NCI-H69 (cell line): ENCODE data around the gene VGF.
"Not testable (repeated sequence)": the region's sequence is repeated elsewhere in the genome, so short reads cannot be mapped to it uniquely, and the experiment has no call there.

Experiments
- DNase-seq: peaks from one replicate; lab custom pipeline; 2025; lab: John Stamatoyannopoulos, UW

VGF gene

DNA sequence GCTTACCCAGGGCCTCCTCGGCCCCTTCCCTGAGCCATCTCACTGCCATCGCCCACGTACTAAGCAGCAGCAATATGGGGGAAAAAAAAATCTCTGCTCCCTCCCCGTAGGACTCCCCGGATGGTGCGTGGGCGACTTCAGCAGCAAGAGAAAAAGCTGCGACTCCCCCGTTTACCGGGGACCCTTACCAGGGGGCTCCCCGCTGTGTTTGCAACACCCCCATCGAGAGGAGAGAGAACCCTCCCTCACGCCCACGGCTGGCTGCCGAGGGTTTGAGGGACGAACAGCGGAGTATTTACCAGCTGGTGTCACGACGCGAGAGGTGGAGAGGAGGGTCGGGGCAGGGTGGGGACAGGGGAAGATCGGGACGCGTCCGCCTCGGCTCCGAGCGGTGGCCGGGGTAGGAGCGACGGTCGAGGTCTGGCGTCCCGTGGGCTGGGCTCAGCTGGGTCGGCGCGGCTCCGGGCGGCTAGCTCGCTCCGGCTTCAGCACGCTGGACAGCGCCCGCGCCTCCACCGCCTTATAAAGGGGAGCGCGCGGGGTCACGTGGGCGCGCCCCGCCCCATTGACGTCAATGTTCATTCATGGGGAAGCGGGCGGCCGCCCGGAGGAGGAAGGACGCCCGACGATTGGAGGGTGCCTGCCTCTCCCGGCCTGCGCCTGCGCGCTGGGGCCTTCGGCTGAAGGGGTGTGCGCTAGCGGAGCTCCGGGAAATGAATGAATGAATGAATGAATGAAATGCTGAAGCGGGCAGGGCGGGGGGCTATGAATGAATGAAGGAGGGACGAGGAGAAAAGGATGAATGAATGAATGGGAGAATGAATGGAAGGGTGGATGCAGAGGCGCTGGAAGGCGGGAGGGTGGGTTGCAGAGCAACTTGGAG lies at the start of gene VGF:
Gene VGF (minus strand): TSS at position 495 of the 883 bp plus-strand sequence. CDS start 726 bp downstream, outside the sequence.
- DNase-seq: peak; percentile 99

DNA sequence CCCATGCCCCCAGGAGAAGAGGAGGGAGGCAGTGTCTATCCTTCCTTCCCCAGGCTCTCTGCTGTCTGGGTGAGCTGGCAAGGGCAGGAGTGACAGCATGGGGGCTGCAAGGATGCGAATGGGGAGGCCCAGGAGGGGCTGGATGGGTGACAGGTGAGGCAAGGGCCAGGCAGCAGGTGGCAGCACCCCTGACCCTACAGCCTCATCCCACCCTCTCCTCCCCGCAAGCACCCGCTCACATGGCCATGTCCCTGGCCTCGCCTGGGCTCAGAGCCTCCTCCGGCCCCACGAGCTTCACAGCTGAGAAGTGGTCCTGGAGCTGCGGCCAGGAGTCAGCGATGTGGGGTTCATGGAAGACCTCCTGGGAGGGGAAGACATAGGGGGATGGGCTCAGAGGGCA lies 46.6 kb upstream of the VGF start:
- DNase-seq: no peak

DNA sequence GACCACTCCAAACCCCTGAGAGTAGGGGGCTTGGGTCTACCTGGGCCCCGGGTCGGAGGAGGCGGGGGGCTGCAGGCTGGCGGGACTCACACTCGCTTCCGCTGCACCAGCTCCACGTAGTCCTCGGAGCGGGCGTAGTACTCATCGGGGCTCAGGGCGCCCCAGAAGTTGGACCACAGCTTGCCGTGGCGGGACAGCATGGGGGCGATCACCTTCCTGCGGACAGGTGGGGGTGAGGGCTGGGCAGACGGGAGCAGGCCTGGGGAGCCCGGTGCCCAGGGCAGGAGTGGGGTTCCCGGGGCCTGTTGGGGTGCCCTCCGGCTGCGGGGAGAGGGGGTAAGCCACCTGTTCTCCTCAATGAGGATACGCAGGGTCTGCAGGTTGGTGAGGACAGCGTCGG lies 46.1 kb upstream of the VGF start:
- no peak for DNase-seq

DNA sequence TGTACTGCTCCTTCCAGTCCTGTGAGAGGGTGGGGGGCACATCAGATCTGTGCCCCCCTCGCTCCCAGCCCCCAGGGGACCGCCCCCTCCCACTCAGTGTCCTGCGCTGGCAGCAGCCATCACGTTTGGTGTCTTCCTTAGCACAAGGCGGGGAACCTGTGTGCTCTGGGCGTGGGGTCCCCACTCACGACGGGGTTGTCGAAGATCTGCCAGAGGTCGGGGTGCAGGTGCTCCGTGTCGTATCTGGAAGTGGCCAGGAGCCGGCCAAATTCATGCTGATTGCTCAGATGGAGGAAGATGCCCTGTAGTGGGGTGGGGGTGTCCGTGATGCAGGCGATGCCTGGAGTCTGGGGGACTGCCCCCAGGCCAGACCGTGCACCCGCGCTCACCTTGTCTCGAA lies 44.8 kb upstream of the VGF start:
- DNase-seq: no peak

DNA sequence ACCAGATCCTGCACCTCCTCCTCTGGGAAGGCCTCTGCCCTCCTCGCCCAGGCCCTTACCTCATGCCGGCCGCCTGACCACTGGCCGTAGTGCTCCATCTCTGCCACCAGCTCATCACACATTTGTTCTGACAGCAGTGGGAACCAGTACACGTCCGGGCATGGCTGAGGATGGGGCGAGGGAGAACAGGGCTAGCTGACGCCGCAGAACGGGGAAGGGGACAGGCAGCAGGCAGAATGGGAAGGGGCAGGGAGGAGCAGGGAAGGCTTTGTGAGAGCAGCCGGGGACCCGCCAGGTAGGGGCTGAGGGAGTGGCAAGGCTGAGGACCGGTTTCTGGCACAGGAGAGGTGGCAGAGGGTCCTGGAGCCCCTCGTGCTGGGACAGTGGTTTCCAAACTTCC lies 43.4 kb upstream of the VGF start:
- no peak for DNase-seq

DNA sequence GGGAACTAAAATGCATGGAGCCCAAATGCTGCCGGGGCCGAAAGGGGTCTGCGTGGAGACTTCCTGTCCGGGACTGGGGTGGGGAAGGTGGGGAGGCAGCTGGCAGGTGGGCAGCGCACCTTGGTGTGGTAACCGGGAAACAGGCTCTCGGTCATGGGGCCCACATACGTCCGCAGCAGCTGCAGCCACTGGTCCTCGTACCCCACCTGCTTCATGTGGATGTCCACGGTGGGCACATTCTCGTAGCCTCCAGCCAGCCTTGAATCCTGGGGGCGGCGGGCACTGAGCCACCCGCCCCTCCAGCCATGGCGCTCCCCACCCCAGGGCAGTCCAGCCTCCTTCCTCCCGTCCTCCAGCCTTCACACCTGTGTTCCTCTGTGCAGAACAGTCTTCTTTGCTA lies 42.1 kb upstream of the VGF start:
- DNase-seq: no peak

DNA sequence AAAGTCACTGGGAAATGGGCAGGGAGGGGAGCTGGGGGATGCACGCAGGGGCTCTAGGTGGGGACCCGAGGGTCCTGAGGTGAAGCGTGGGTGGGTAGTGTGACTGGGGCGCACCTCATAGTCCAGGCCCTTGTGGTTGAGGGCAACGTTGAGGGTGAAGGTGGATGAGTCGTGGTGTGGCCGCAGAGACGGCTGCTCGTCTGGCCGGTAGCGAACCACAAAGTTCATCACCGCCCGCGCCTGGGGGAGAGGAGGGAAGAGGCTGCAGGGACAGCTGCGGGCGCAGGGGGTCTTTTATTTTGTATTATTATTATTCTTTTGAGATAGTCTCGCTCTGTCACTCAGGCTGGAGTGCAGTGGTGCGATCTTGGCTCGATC lies 41.3 kb upstream of the VGF start:
- no peak for DNase-seq

DNA sequence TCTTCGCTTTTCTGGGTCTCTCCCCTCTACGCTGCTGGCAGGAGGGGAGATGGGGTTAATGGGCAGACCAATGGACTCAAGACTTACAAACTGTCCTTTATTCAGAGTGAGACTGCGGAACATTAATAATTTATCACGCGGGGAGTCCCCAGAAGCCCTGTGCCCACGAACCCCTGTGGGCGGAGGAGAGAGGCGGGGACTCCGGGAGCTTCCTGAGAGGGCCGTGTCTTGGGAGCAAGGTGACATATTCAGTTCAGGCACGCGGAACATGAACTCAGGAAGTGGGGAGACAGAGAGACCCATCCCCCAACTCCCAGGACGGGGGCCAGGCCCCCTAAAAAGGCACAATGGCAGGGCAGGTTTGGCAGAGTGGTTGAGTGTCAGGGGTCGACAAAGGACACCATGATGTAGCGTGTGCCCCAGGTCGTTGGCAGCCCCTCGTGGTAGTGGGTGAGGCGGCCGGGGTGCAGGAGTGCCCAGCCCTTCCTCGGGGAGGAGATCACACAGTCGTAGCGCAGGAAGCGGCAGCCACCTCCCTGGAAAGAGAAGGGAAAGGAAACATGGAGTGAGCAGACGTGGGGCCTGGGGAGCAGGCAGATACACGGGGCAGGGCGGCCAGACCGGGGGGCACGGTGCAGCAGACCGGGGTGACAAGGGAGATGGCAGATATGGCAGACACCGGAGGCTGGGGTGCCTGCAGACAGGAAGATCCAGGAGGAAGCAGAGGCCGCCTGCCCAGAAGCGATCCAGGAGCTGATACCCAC lies 40.7 kb upstream of the VGF start:
- DNase-seq: no peak

DNA sequence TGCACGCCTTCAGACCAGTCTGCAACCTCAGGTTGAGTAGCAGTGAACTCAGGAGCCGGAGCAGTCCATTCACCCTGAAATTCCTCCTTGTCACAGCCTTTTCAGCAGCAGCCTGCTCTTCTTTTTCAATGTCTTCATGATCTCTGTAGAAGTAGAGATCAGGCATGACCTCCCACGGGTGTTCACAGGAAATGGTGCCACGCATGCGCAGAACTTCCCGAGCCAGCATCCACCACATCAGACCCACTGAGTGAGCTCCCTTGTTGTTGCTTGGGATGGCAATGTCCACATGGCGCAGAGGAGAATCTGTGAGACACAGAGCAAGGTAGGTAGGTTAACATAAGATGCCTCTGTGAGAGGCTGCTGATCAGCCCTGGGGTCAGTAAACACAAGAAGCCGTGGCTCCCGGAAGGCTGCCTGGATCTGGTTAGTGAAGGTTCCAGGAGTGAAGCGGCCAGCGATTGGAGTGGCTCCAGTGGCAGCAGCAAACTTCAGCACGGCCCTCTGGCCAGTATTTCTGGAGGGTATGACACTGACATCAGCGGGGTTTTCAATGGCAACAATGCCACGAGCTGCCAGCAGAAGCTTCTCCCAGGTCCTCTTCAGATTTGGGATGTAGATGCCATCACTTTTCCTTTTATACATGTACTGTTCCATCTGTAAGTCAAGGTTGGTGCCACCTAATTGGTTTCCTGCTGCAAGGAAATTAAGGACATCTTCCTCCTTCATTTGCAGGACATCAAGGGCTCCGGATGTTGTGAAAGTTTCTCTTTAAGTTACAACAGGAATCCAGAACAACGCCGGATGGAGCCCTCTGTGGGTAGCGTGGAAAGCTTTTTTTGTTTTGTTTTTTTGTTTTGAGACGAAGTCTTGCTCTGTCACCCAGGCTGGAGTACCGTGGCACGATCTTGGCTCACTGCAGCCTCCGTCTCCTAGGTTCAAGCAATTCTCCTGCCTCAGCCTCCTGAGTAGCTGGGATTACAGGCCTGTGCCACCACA lies 38.7 kb upstream of the VGF start:
- DNase-seq: not testable (repeated sequence)

DNA sequence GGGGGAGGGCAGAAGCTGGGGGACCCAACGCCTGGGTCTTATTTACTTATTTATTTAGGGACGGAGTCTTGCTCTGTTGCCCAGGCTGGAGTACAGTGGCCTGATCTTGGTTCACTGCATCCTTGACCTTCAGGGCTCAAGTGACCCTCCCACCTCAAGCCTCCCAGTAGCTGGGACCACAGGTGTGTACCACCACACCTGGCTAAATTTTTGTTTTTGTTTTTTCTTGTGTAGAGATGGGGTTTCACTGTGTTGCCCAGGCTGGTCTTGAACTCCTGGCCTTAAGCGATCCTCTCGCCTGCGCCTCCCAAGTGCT lies 37.2 kb upstream of the VGF start:
- DNase-seq: no peak

DNA sequence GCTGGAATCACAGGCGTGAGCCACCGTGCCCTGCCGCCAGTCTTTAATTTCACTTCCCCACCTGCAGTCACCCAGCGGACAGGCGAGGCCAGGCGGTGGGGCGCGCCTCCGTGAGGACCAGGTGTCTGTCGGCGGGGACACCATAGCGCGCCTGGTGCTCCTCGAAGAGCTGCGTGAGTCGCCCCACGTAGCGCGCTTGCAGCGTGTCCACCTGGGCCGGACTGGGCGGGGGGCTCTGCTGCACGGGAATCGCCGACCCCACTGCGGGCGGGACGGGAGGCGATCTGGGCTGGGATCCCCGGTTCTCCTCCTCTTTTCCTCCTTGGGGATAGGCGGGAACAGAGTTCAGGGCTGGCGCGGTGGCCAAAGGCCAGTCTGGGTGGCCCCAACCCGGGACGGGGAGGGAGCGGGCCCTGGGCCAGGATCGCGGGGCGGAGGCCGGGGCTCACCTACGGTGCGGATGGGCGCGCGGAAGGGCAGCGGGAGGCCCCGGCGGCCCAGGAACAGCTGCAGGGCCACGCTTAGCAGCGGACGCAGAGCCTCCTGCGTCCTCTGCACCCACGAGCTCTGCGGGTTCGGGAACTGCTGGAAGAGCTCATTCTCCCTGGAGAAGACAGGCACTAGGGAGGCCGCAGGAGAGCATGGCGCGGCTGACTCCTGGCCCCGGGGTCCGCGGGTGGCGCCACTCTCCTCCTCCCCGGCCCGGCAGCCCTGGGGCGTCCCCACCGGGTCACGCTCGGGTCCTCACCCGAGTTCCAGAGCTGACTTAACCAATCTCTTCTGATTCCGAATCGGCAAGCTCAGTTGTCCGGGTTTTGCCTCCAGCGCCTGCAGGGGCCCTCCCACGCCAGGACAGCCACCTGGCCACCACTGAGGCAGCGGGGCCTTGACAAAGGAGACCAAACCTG lies 36.6 kb upstream of the VGF start:
- DNase-seq: peak; percentile 62

DNA sequence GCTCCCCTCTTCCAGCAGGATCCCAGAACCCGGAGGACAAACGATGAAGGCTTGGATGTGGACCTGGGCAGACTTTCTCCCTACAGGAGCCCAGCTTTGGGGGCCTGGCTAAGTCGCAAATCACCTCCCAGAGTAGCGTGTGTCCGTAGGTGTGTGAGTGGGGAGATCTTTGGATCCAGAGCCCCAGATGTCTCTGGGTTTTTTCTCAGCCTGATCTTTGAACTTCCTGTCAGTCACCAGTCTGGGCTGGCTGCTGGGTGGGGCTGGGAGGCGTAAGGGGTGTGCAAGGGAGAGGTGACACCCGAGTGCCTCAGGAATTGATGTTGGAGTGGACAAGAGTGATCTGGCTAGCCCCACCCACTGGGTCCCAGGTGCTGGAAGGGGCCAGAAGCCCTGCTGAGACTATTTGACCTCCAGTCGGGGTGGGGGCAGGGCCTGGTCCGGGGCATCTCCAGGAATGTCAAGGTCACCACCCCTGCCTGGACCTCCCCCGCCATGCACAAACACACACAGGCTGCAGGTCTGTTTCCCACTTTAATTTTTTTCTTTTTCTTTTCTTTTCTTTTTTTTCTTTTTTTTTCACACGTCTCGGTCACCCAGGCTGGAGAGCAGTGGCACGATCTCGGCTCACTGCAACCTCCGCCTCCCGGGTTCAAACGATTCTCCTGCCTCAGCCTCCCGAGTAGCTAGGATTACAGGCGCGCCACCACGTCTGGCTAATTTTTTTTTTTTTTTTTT lies 35.7 kb upstream of the VGF start, which contains the start of gene MOGAT3:
Gene MOGAT3 (minus strand): TSS at position 175 of the 738 bp plus-strand sequence. CDS start 182 bp downstream, outside the sequence.
- no peak for DNase-seq

DNA sequence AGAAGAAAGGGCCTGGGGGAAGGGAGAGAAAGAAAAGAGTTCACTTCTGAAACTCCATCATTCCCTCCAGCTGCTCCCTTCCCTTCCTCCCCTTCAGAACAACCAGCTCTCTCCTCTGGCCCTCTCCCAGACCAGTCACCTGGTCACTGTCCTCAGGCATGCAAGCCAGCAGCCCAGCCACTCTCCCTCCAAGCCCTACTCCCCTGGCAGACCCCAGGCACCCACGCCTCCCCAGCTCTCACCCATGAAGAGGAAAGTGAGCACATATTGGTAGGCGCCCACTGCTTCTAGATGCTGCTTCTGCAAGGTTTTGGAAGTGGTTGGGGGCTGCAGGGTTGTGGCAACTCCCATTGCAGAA lies 35.1 kb upstream of the VGF start:
- DNase-seq: no peak

DNA sequence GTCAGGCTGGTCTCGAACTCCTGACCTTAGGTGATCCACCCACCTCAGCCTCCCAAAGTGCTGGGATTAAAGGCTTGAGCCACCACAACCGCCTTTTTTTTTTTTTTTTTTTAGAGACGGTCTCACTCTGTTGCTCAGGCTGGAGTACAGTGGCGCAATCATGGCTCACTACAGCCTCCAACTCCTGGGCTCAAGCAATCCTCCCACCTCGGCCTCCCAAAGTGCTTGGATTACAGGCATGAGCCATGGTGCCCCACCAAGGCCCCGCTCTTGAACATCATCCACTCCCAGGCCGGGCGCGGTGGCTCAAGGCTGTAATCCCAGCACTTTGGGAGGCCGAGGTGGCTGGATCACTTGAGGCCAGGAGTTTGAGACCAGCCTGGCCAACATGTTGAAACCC lies 34.2 kb upstream of the VGF start:
- not testable (repeated sequence) for DNase-seq

DNA sequence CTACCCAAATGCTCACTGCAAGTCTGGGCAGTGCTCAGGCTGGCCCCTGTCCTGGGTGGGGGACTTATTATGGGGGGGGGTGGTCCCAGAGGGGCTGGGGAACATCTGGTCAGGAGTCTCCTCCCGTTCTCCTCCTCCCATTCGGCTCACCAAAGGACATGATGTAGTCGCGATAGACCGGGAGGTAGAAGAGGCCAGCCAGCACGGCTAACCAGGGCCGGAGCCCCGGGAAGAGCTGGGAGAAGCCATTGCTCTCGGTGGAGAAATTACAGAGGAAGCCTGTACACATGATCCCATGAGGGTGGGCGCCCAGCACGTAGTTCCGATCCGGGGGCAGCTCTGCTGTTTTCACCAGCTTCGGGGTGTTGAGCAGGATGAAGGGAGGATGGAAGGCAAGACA lies 33.1 kb upstream of the VGF start:
- no peak for DNase-seq

DNA sequence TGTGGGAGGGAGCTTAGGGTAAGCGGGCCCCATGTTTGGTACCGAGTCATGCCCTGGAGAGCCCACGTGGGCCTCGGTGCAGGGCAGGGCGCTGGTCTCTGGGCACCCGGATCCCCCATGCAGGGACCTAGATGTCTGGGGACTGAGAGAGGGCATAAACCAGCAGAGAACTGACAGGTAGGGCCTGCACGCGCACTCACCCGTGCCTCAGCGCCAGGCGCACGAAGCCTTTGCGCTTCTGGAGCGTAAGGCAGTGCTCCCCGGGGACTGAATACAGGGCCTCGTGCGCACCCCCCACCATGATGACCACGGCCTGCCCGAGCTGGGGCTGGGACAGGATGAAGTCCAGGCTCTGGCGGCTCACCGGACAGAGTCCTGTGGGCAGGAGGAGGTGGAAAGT lies 32.6 kb upstream of the VGF start:
- no peak for DNase-seq

DNA sequence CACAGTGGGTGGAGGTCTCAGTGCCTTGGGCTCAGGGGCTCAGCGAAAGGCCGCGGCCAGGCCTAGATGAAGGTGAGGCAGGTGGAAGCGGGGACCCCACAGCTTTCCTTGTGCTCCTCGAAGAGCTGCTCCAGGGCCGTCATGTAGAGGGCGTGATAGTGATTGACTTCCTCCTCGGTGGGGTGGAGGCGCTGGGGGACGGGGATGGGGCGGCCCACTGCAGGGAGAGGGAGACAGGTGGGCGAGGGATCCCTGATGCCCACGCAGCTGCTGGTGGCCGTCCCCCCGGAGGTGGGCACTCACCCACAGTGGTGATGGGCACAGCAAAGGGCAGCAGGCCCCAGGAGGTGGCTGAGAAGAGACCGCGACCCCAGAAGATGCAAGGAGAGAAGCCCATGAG lies 30.5 kb upstream of the VGF start:
- DNase-seq: no peak

DNA sequence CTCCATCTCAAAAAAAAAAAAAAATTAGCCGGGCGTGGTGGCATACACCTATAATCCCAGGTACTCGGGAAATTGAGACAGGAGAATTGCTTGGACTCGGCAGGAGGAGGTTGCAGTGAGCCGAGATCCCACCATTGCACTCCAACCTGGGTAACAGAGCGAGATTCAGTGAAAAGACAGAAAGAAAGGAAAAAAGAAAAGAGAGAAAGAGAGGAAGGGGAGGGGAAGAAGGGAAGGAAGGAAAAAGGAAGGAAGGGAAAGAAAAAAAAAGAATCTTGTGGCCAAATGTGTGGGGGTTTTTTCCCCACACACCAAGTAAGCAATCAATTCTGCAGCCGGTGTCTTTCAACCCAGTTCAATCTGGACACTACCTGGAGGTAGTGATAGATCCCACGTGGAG lies 23.7 kb upstream of the VGF start:
- no peak for DNase-seq

DNA sequence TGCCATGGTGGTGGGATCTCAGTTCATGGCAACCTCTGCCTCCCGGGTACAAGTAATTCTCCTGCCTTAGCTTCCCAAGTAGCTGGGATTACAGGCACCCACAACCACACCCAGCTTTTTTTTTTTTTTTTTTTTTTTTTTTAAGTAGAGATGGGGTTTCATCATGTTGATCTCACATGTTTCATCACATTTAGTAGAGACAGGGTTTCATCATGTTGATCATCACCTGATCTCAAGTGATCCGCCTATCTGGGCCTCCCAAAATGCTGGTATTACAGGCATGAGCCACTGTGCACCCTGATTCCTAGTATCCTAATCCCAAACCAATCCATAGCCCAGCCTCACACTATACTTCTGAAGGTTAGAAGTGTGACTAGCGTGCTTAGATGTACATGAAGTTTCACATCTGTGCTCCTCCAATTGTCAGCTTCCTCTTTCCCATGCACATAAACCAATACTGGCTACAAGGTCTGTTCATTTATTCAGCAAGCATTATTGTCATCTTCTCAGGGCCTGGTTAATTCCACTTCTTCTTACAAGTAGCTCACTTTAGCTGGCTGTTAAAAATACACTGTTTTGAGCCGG lies 21.6 kb upstream of the VGF start:
- no peak for DNase-seq

DNA sequence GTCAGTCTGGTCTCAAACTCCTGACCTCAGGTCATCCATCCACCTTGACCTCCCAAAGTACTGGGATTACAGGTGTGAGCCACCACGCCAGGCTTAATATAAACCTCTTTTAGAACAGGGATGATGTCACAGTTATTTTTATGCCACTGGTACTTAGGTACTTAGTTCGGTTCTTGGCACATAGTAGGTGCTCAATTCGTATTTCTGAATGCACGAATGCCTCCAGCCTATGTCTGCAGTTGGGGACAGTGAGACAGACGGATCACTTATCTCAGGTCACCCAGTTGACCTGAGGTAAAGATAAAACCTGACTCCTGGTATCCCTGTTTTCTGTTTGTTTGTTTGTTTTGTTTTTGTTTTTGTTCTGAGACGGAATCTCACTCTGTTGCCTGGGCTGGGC lies 20.8 kb upstream of the VGF start:
- no peak for DNase-seq
